Astrocyte of the cerebellum (primary cell): ENCODE results near the gene NCAM2.

ENCODE experiments used
- DNase-seq: peaks from one replicate; pipeline ENCODE4 v3.0.0-alpha.2; 2011; ENCODE audit warnings: low read depth
- H3K4me3 ChIP-seq: 2 replicates; pipeline ENCODE4 v1.5.1; 2011; ENCODE audit warnings: mild to moderate bottlenecking, low read depth, low read length, moderate library complexity
- in situ Hi-C: cut with HindIII; loops from 2 replicates; pipeline ENCODE4 v1.10.0; 2017; ENCODE audit warnings: low sequenced_read_pairs
- TF ChIP-seq, protein P1 (sequence below): IDR thresholded peaks from 2 replicates; pipeline ENCODE4 v1.5.1; 2012; ENCODE audit warnings: low read length, low read depth, moderate library complexity, mild to moderate bottlenecking; ENCODE audit errors: missing control alignments

Gene NCAM2

DNA sequence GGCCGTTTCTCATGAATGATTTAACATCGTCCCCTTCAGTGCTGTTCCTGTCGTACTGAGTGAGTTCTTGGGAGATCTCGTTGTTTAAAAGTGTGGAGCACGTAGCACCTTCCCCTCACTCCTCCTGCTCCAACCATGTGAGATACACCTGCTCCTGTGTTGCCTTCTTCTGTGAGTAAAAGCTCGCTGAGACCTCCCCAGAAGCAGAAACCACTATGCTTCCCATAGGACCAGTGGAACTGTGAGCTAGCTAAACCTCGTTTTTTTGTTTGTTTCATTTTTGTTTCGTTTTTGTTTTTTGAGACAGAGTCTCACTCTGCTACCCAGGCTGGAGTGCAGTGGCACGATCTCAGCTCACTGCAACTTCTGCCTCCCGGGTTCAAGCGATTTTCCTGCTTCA, 198.6 kb downstream of the NCAM2 start:
- TF ChIP-seq, protein P1, sequence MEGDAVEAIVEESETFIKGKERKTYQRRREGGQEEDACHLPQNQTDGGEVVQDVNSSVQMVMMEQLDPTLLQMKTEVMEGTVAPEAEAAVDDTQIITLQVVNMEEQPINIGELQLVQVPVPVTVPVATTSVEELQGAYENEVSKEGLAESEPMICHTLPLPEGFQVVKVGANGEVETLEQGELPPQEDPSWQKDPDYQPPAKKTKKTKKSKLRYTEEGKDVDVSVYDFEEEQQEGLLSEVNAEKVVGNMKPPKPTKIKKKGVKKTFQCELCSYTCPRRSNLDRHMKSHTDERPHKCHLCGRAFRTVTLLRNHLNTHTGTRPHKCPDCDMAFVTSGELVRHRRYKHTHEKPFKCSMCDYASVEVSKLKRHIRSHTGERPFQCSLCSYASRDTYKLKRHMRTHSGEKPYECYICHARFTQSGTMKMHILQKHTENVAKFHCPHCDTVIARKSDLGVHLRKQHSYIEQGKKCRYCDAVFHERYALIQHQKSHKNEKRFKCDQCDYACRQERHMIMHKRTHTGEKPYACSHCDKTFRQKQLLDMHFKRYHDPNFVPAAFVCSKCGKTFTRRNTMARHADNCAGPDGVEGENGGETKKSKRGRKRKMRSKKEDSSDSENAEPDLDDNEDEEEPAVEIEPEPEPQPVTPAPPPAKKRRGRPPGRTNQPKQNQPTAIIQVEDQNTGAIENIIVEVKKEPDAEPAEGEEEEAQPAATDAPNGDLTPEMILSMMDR = no peak
- no peak for DNase-seq
- no peak overlapping the region for H3K4me3 ChIP-seq
- in situ Hi-C loops = no loop called here

DNA sequence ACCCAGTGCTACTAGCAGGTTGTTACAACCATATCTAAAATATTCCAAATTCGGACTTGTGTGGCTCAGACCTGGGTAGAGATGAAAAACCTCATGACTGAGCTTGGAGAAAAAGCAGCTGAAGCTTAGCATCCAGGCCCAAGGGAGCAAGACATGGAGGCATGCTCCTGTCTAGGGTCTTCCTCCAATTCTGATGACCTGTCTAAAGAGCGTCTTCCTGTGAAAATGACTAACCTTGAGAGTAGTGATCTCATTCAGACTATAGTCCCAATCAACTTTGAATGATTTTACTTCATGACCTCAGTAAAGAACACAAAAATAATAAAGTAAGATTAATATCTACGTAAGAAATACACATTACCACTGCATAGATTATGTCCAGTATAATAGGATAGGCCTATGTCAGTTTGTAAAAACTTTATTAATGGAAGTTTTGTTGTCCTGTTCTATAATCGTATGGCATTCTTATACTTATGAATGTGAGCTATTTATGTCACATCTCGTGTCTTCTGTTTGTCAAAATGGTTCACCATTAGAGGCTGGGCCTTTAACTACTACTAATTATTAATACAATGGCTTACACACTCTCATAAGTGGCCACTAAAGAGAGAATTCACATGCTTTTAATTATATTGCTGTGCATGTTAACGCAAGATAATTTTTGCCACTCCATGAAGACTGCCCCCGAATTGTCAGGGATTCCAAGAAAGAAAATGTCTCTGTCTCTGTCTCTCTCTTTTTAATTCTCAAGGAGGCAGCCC, 201.3 kb downstream of the NCAM2 start:
- in situ Hi-C loops = no loop called here
- TF ChIP-seq, protein P1 = no peak
- no peak for DNase-seq
- H3K4me3 ChIP-seq = no peak overlapping the region

DNA sequence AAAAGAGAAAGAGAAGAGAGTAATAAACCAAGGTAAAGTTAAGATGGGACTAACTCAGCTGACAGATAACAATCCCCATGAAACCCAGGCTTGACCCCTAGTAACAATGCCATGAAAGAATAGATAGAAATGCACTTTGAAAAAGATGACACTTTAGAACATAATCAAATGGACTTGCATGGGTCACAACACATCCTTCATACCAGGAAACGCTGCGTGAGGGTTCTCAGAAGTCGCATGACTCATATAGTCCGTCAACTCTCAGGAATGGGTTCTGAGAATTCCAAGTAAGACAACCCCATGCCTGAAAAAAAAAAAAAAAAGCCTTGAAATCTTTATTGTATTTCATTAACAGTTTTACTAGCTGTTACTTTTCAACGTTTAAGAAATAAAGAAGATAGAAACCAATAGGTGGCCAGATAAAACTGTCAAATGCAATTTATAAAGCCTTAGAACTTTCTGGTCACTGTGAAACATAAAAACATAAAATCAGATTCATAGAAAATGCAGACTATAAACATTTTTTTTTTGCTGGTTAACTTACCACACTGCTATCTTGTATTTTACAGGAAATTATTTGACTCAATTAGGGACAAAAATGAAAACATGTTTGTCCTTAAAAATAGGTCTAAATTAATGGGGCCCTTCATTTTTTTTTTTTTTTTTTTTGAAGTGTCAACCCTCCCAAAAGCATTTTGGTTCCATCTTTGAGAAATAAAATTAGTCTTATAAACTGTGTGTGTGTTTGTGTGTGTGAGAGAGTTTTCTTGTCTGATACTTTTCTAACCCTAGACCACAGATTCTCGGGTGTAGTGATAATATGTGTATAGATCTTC, 202.1 kb downstream of the NCAM2 start:
- no peak overlapping the region for H3K4me3 ChIP-seq
- DNase-seq = peak; percentile 95
- TF ChIP-seq, protein P1 = no peak
- in situ Hi-C loops = no loop called here

DNA sequence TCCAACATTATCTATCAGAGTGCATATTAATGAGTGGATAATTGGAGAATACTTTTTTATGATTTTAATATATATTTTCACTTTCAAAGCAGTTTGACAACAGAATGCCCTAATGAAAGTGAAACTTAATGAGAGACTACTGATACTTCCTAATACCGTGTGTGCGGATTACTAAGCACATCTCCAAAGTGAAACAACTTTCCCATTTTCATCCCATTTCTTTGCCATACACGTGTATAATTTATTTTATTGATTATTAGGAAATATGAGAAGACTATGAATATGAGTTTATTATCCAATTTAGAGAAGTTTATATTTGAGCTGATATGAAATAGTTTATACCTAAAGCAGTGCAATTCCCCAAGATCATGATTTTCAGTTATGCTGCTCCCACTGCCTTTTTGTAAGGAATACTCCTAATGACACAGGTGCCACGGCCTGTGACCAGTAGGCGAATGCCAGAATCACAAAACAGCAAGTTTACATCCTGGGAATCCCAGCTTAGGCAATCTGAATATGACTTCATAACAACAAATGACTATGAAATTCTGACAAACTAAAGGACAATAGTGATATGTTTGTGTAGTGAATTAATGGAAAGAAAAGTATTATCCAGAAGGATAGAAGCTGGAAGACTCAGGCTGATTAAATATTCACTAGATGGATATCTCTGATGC, 202.9 kb downstream of the NCAM2 start:
- DNase-seq = no peak
- no peak overlapping the region for H3K4me3 ChIP-seq
- in situ Hi-C loops = no loop called here
- TF ChIP-seq, protein P1 = no peak

DNA sequence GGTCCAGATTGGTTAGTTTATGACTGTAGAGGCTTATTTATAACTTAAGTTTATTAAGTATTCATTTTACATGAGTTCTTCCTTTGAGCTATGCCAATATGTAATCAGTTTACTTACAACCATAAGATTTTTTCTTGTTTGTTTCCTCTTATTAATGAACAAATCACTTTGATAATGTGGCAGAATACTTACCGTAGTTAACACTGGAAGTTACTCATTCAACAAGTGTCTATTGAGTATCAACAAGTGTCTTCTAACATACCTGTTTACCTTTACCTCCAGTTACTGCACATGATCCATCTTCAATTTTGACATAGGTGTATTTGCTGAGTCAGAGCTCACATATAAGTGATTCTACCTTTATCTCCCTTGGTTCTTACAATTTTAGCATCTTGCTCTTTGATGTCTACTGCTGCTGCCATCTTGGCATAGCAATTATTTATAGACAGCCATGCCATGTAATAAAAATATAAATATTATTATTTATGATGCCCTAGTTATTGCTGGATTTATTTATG, 205.7 kb downstream of the NCAM2 start:
- no peak overlapping the region for H3K4me3 ChIP-seq
- DNase-seq = no peak
- TF ChIP-seq, protein P1 = no peak
- in situ Hi-C loops = no loop called here

DNA sequence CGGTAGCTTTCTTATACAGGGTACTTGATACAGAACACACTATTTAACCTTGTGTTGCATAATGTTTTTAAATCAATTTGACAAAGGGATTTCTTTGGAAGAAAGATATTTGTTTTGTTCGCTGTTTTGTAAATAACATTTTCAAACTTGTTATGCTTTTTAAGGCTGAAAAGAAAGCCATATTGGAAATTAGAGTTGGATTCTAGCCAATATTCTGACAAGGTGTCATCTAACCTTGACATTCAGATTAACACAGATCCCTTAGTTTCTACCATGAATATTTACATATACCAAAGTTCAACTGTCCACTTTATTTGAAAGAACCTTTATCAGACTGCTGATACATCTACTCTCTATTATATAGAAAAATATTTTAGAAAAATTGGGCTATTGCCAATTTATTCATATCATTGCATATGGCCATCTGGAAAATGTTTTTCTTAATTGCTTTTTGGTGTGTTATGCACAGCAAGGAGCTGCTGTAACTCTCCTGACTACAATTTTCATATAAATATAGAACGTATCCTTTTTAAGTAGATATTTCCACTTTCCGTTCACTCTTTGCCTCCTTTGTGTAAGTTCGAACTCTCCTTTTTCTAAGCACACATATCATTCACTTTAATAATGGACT, 206.3 kb downstream of the NCAM2 start:
- in situ Hi-C loops = no loop called here
- TF ChIP-seq, protein P1 = no peak
- no peak overlapping the region for H3K4me3 ChIP-seq
- DNase-seq = no peak
